GM23338 (cell line): Measurements from ENCODE around the gene SLC35F1. TPM values are rescaled to one million over a fixed set of nuclear protein-coding genes. Genes with fewer than 3 reads are reported as not detected.
"Not testable (repeated sequence)": the region's sequence is repeated elsewhere in the genome, so short reads cannot be mapped to it uniquely, and the experiment has no call there.

ENCODE experiments used
- ATAC-seq: fragments of 200-7000 bp; cut with Tn5 transposase; 3 replicates; pipeline ENCODE4 v1.9.1; 2020
- DNase-seq: peaks from one replicate; pipeline ENCODE4 v3.0.0-alpha.2; 2015; ENCODE audit warnings: low spot score
- H2AFZ ChIP-seq: fragments of 200-600 bp; sonication (generic); 2 replicates; pipeline ENCODE4 v1.8.0; 2016; ENCODE audit warnings: antibody characterized with exemption, mild to moderate bottlenecking, moderate library complexity
- H3F3A ChIP-seq: fragments of 200-600 bp; sonication (generic); replicated peaks from 2 replicates; pipeline ENCODE4 v1.8.0; 2017; ENCODE audit warnings: antibody characterized with exemption, mixed run types, low read depth
- H3K27ac ChIP-seq: fragments of 200-600 bp; sonication (generic); 2 replicates; pipeline ENCODE4 v1.6.1; 2016; ENCODE audit warnings: low read depth
- H3K27me3 ChIP-seq: fragments of 200-600 bp; sonication (generic); 2 replicates; pipeline ENCODE4 v1.8.0; 2016; ENCODE audit warnings: mild to moderate bottlenecking, mixed run types, moderate library complexity; ENCODE audit not compliant: insufficient read depth
- H3K36me3 ChIP-seq: fragments of 200-600 bp; sonication (generic); 2 replicates; pipeline ENCODE4 v1.8.0; 2016; ENCODE audit warnings: mild to moderate bottlenecking; ENCODE audit not compliant: insufficient read depth
- H3K4me1 ChIP-seq: fragments of 200-600 bp; sonication (generic); 2 replicates; pipeline ENCODE4 v1.8.0; 2016; ENCODE audit warnings: mild to moderate bottlenecking, moderate library complexity; ENCODE audit not compliant: insufficient read depth
- H3K4me2 ChIP-seq: fragments of 200-600 bp; sonication (generic); 2 replicates; pipeline ENCODE4 v1.7.1; 2017; ENCODE audit warnings: mixed run types
- H3K4me3 ChIP-seq: fragments of 200-600 bp; sonication (generic); 2 replicates; pipeline ENCODE4 v1.6.1; 2016; ENCODE audit warnings: mixed run types
- H3K79me2 ChIP-seq: fragments of 200-600 bp; sonication (generic); replicated peaks from 2 replicates; pipeline ENCODE4 v1.8.0; 2017; ENCODE audit warnings: mild to moderate bottlenecking; ENCODE audit not compliant: insufficient read depth
- H3K9me2 ChIP-seq: fragments of 200-600 bp; sonication (generic); 2 replicates; pipeline ENCODE4 v1.8.0; 2017; ENCODE audit not compliant: insufficient read depth
- H4K20me1 ChIP-seq: fragments of 200-600 bp; sonication (generic); replicated peaks from 2 replicates; pipeline ENCODE4 v1.8.0; 2017; ENCODE audit warnings: mild to moderate bottlenecking; ENCODE audit not compliant: insufficient read depth
- H3K27ac Mint-ChIP-seq: 2 replicates; pipeline ENCODE4 v1.8.0; 2020; ENCODE audit warnings: inconsistent platforms, mild to moderate bottlenecking, moderate library complexity, mixed read lengths
- H3K27me3 Mint-ChIP-seq: 3 replicates; pipeline ENCODE4 v1.8.0; 2022; ENCODE audit warnings: low read depth, mild to moderate bottlenecking, moderate library complexity, mixed read lengths, inconsistent platforms; ENCODE audit not compliant: insufficient read depth, poor library complexity
- H3K36me3 Mint-ChIP-seq: 3 replicates; pipeline ENCODE4 v1.8.0; 2021; ENCODE audit warnings: low read depth, mild to moderate bottlenecking, inconsistent platforms, moderate library complexity, mixed read lengths
- H3K4me1 Mint-ChIP-seq: 3 replicates; pipeline ENCODE4 v1.8.0; 2020; ENCODE audit warnings: mild to moderate bottlenecking, inconsistent platforms, mixed read lengths
- H3K4me3 Mint-ChIP-seq: 3 replicates; pipeline ENCODE4 v1.8.0; 2021; ENCODE audit warnings: moderate library complexity, mild to moderate bottlenecking, inconsistent platforms, mixed read lengths
- H3K9me3 Mint-ChIP-seq: 3 replicates; pipeline ENCODE4 v1.8.0; 2020; ENCODE audit warnings: moderate library complexity, mild to moderate bottlenecking, inconsistent platforms, mixed read lengths
- CREB1 ChIP-seq: fragments of 250-450 bp; sonication (Bioruptor Pico); IDR thresholded peaks from 2 replicates; pipeline ENCODE4 v1.5.0; 2020; ENCODE audit warnings: low read depth, mild to moderate bottlenecking, moderate library complexity
- CTCF ChIP-seq, 2 experiments: fragments of 200-600 bp in 1 of 2; sonication (generic) in 1 of 2; conservative IDR thresholded peaks; 2 replicates each; pipeline versions ENCODE4 v1.5.1 to v1.6.1; 2016 to 2017; ENCODE audit warnings: antibody characterized with exemption in 2 of 2, low read depth in 2 of 2, mild to moderate bottlenecking in 2 of 2, moderate library complexity in 1 of 2
- EZH2 ChIP-seq: fragments of 200-600 bp; sonication (generic); IDR thresholded peaks from one replicate; pipeline ENCODE4 v1.8.0; 2017; ENCODE audit warnings: antibody characterized with exemption, mild to moderate bottlenecking, low read depth; ENCODE audit not compliant: unreplicated experiment
- EZH2phosphoT487 ChIP-seq: fragments of 200-600 bp; sonication (generic); IDR thresholded peaks from one replicate; pipeline ENCODE4 v1.8.1; 2018; ENCODE audit warnings: antibody characterized with exemption; ENCODE audit not compliant: unreplicated experiment
- JUNB ChIP-seq: IDR thresholded peaks from one replicate; pipeline ENCODE4 v1.6.1; 2016; ENCODE audit warnings: antibody characterized with exemption; ENCODE audit not compliant: unreplicated experiment
- NANOG ChIP-seq: IDR thresholded peaks from 2 replicates; pipeline ENCODE4 v1.6.1; 2016; ENCODE audit warnings: antibody characterized with exemption, borderline replicate concordance
- POLR2AphosphoS5 ChIP-seq: IDR thresholded peaks from 2 replicates; pipeline ENCODE4 v1.6.1; 2016; ENCODE audit warnings: antibody characterized with exemption, low read depth
- REST ChIP-seq: IDR thresholded peaks from one replicate; pipeline ENCODE4 v1.6.1; 2018; ENCODE audit warnings: antibody characterized with exemption; ENCODE audit not compliant: unreplicated experiment
- STAT1 ChIP-seq: IDR thresholded peaks from one replicate; pipeline ENCODE4 v1.6.1; 2016; ENCODE audit warnings: antibody characterized with exemption; ENCODE audit not compliant: unreplicated experiment
- ZNF114 ChIP-seq: fragments of 250-450 bp; sonication (Bioruptor Pico); IDR thresholded peaks from 2 replicates; pipeline ENCODE4 v1.5.0; 2020; ENCODE audit warnings: mild to moderate bottlenecking, moderate library complexity
- ZNF331 ChIP-seq: fragments of 250-450 bp; sonication (Bioruptor Pico); IDR thresholded peaks from 2 replicates; pipeline ENCODE4 v1.5.0; 2020; ENCODE audit warnings: low read depth, mild to moderate bottlenecking, moderate library complexity
- polyA plus RNA-seq: library from polyadenylated mRNA; unstranded; fragments of >200 nt; fragmentation: Nextera tagmentation; extraction: Ambion mirVana; gene quantifications from 2 replicates; pipeline ENCODE4 v1.2.1, GENCODE V29; 2016
- total RNA-seq: library from RNA; depleted of rRNA; stranded (reverse); fragments of >200 nt; shearing (Covaris generic); gene quantifications from 2 replicates; pipeline ENCODE4 v1.2.3, GENCODE V29; 2014
- TF ChIP-seq, protein P1 (sequence below): fragments of 250-450 bp; sonication (Bioruptor Pico); IDR thresholded peaks from 2 replicates; pipeline ENCODE4 v1.5.0; 2020; ENCODE audit warnings: mild to moderate bottlenecking, moderate library complexity

The SLC35F1 gene
- total and polyA plus RNA-seq, 2 experiments from 2014 or later: 3.0 to 10.3 TPM

DNA sequence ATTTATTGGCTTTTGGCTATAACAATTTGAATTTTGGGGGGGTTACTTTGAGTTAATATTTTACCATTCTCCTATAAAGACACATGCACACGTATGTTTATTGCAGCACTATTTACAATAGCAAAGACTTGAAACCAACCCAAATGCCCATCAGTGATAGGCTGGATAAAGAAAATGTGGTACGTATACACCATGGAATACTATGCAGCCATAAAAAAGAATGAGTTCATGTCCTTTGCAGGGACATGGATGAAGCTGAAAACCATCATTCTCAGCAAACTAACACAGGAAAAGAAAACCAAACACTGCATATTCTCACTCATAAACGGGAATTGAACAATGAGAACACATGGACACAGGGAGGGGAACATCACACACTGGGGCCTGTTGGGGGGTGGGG is 130.4 kb downstream of the SLC35F1 start:
- not testable (repeated sequence) for H4K20me1 ChIP-seq, H3K4me1 Mint-ChIP-seq, H3K4me2 ChIP-seq, H3K27ac ChIP-seq, H3K4me1 ChIP-seq, H3K4me3 Mint-ChIP-seq, H3K79me2 ChIP-seq, H3K27me3 ChIP-seq, H3K27me3 Mint-ChIP-seq, H3K36me3 ChIP-seq, H3K27ac Mint-ChIP-seq, DNase-seq, H2AFZ ChIP-seq, ATAC-seq, H3K9me2 ChIP-seq, H3K4me3 ChIP-seq, H3F3A ChIP-seq
- H3K36me3 Mint-ChIP-seq: peaks cover 21% of the 10 kb centered on the region; the same call in 2 of the 3 replicates
- peaks cover 30% of the 10 kb centered on the region; the same call in 2 of the 3 replicates for H3K9me3 Mint-ChIP-seq

DNA sequence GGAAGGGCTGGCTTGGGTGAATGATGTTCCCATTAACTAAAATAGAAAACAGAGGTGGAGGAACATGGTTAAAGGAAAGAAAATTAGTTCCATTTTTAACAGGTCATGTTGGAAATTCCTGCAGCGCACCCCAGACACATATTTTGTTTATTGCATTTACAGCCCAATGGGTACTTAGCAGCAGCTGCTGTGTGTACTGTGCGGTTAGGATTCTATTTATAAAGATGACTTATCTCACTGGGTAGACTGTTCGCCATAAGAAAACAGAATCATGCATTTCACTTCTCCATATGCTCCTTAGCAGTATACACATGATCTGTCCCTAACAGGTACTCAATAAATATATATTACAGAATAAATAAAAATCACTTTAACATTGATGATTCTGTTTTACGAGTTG is 135.8 kb downstream of the SLC35F1 start:
- no peak overlapping the region for H3K4me3 Mint-ChIP-seq
- Histone ChIP-seq H3K27ac (no peak overlapping the region), H3K36me3 (no peaks in the 10 kb centered on the region), H3F3A (no peaks in the 10 kb centered on the region), H3K9me2 (no peaks in the 10 kb centered on the region), H3K27me3 (no peaks in the 10 kb centered on the region), H3K4me2 (no peak overlapping the region), H2AFZ (no peak overlapping the region), H4K20me1 (no peaks in the 10 kb centered on the region), H3K4me3 (no peak overlapping the region), H3K79me2 (no peaks in the 10 kb centered on the region), H3K4me1 (no peaks in the 10 kb centered on the region)
- ATAC-seq (no peak), DNase-seq (no peak)
- peaks cover 1% of the 10 kb centered on the region; the same call in 1 of the 3 replicates for H3K9me3 Mint-ChIP-seq
- H3K27me3 Mint-ChIP-seq: no peaks in the 10 kb centered on the region
- peaks cover 2% of the 10 kb centered on the region; the same call in 1 of the 3 replicates for H3K4me1 Mint-ChIP-seq
- no peak overlapping the region for H3K27ac Mint-ChIP-seq
- H3K36me3 Mint-ChIP-seq: no peaks in the 10 kb centered on the region
- TF ChIP-seq POLR2AphosphoS5: no peak
- no peak for TF ChIP-seq CTCF (conservative IDR thresholded peaks at IDR 0.05; ENCODE audit: low read depth in 2 of 2)
- no peak for TF ChIP-seq ZNF331
- TF ChIP-seq, protein P1, sequence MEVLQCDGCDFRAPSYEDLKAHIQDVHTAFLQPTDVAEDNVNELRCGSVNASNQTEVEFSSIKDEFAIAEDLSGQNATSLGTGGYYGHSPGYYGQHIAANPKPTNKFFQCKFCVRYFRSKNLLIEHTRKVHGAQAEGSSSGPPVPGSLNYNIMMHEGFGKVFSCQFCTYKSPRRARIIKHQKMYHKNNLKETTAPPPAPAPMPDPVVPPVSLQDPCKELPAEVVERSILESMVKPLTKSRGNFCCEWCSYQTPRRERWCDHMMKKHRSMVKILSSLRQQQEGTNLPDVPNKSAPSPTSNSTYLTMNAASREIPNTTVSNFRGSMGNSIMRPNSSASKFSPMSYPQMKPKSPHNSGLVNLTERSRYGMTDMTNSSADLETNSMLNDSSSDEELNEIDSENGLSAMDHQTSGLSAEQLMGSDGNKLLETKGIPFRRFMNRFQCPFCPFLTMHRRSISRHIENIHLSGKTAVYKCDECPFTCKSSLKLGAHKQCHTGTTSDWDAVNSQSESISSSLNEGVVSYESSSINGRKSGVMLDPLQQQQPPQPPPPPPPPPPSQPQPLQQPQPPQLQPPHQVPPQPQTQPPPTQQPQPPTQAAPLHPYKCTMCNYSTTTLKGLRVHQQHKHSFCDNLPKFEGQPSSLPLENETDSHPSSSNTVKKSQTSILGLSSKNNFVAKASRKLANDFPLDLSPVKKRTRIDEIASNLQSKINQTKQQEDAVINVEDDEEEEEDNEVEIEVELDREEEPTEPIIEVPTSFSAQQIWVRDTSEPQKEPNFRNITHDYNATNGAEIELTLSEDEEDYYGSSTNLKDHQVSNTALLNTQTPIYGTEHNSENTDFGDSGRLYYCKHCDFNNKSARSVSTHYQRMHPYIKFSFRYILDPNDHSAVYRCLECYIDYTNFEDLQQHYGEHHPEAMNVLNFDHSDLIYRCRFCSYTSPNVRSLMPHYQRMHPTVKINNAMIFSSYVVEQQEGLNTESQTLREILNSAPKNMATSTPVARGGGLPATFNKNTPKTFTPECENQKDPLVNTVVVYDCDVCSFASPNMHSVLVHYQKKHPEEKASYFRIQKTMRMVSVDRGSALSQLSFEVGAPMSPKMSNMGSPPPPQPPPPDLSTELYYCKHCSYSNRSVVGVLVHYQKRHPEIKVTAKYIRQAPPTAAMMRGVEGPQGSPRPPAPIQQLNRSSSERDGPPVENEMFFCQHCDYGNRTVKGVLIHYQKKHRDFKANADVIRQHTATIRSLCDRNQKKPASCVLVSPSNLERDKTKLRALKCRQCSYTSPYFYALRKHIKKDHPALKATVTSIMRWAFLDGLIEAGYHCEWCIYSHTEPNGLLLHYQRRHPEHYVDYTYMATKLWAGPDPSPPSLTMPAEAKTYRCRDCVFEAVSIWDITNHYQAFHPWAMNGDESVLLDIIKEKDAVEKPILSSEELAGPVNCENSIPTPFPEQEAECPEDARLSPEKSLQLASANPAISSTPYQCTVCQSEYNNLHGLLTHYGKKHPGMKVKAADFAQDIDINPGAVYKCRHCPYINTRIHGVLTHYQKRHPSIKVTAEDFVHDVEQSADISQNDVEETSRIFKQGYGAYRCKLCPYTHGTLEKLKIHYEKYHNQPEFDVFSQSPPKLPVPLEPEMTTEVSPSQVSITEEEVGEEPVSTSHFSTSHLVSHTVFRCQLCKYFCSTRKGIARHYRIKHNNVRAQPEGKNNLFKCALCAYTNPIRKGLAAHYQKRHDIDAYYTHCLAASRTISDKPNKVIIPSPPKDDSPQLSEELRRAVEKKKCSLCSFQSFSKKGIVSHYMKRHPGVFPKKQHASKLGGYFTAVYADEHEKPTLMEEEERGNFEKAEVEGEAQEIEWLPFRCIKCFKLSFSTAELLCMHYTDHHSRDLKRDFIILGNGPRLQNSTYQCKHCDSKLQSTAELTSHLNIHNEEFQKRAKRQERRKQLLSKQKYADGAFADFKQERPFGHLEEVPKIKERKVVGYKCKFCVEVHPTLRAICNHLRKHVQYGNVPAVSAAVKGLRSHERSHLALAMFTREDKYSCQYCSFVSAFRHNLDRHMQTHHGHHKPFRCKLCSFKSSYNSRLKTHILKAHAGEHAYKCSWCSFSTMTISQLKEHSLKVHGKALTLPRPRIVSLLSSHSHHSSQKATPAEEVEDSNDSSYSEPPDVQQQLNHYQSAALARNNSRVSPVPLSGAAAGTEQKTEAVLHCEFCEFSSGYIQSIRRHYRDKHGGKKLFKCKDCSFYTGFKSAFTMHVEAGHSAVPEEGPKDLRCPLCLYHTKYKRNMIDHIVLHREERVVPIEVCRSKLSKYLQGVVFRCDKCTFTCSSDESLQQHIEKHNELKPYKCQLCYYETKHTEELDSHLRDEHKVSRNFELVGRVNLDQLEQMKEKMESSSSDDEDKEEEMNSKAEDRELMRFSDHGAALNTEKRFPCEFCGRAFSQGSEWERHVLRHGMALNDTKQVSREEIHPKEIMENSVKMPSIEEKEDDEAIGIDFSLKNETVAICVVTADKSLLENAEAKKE (CRISPR knock-in tag): no peak
- TF ChIP-seq ZNF114 (CRISPR knock-in tag): no peak
- TF ChIP-seq EZH2phosphoT487: no peak
- no peak for TF ChIP-seq CREB1
- no peak for TF ChIP-seq STAT1
- TF ChIP-seq NANOG: no peak
- TF ChIP-seq EZH2: no peak
- no peak for TF ChIP-seq REST
- no peak for TF ChIP-seq JUNB
